PC-3 (cell line): ENCODE results near the gene AUTS2. TPM values are rescaled to one million over a fixed set of nuclear protein-coding genes. Genes with fewer than 3 reads are reported as not detected.
"Not testable (repeated sequence)": the region's sequence is repeated elsewhere in the genome, so short reads cannot be mapped to it uniquely, and the experiment has no call there.

ENCODE experiments used
- ATAC-seq: fragments of 200-7000 bp; cut with Tn5 transposase; 2 replicates; pipeline ENCODE4 v1.9.1; 2020; ENCODE audit warnings: mild to moderate bottlenecking, moderate library complexity
- BruUV-seq: library from RNA; stranded (reverse); fragments of 400-500 nt; replicated peaks from 2 replicates; lab custom pipeline; 2021; lab: Mats Ljungman, UMichigan
- CTCF ChIA-PET: fragments of 300-600 bp; sonication (Branson Sonifier 250); formaldehyde crosslinking; loops from one replicate; lab custom pipeline; 2022; ENCODE audit warnings: antibody characterized with exemption; lab: Charles Lee
- POLR2A ChIA-PET: fragments of 300-600 bp; sonication (Branson Sonifier 250); formaldehyde crosslinking; loops from one replicate; lab custom pipeline; 2022; ENCODE audit warnings: antibody characterized with exemption; ENCODE audit not compliant: unreplicated experiment; lab: Charles Lee
- DNase-seq: peaks from one replicate; pipeline ENCODE4 v3.0.0-alpha.2; 2015
- H2AFZ ChIP-seq: fragments of 300-600 bp; sonication (generic); 2 replicates; pipeline ENCODE4 v1.6.0; 2016; ENCODE audit warnings: antibody characterized with exemption, low read length
- H3F3A ChIP-seq: fragments of 300-600 bp; sonication (generic); one replicate; pipeline ENCODE4 v1.6.0; 2017; ENCODE audit warnings: antibody characterized with exemption, low read length, control low read depth, mild to moderate bottlenecking; ENCODE audit not compliant: unreplicated experiment
- H3K27ac ChIP-seq: fragments of 300-600 bp; sonication (generic); 2 replicates; pipeline ENCODE4 v1.5.1; 2016; ENCODE audit warnings: mild to moderate bottlenecking, low read length
- H3K27me3 ChIP-seq: fragments of 300-600 bp; sonication (generic); 2 replicates; pipeline ENCODE4 v1.6.1; 2016; ENCODE audit warnings: low read length, mixed read lengths
- H3K36me3 ChIP-seq: fragments of 300-600 bp; sonication (generic); 2 replicates; pipeline ENCODE4 v1.6.1; 2016; ENCODE audit warnings: low read depth, mixed run types, low read length, mixed read lengths
- H3K4me1 ChIP-seq: fragments of 300-600 bp; sonication (generic); 2 replicates; pipeline ENCODE4 v1.5.1; 2016; ENCODE audit warnings: low read length; ENCODE audit not compliant: insufficient read depth
- H3K4me2 ChIP-seq: fragments of 300-600 bp; sonication (generic); 2 replicates; pipeline ENCODE4 v1.6.0; 2016; ENCODE audit warnings: low read length
- H3K4me3 ChIP-seq: fragments of 300-600 bp; sonication (generic); 2 replicates; pipeline ENCODE4 v1.5.1; 2016; ENCODE audit warnings: mild to moderate bottlenecking, low read length, mixed read lengths
- H3K79me2 ChIP-seq: fragments of 300-600 bp; sonication (generic); 2 replicates; pipeline ENCODE4 v1.6.1; 2017; ENCODE audit warnings: low read length, mixed read lengths
- H3K9ac ChIP-seq: fragments of 300-600 bp; sonication (generic); 2 replicates; pipeline ENCODE4 v1.6.0; 2016; ENCODE audit warnings: mild to moderate bottlenecking, low read length
- H3K9me2 ChIP-seq: fragments of 300-600 bp; sonication (generic); replicated peaks from 2 replicates; pipeline ENCODE4 v1.6.1; 2016; ENCODE audit warnings: mixed run types, low read length, mixed read lengths
- H3K9me3 ChIP-seq: fragments of 300-600 bp; sonication (generic); 2 replicates; pipeline ENCODE4 v1.6.1; 2016; ENCODE audit warnings: low read length, mixed read lengths
- H4K20me1 ChIP-seq: fragments of 300-600 bp; sonication (generic); 2 replicates; pipeline ENCODE4 v1.6.1; 2016; ENCODE audit warnings: low read length, mixed read lengths
- EZH2 ChIP-seq: fragments of 300-600 bp; sonication (generic); IDR thresholded peaks from one replicate; pipeline ENCODE4 v1.6.1; 2017; ENCODE audit warnings: antibody characterized with exemption, mild to moderate bottlenecking, low read length; ENCODE audit not compliant: unreplicated experiment
- EZH2phosphoT487 ChIP-seq: fragments of 300-600 bp; sonication (generic); IDR thresholded peaks from 2 replicates; pipeline ENCODE4 v1.6.1; 2018; ENCODE audit warnings: mild to moderate bottlenecking, antibody characterized with exemption, low read length, borderline replicate concordance
- intact Hi-C: fragments of 100-400 bp; cut with micrococcal nuclease; formaldehyde crosslinking; loops from 2 replicates; pipeline ENCODE4 v1.9.0; 2023
- total RNA-seq: library from RNA; depleted of rRNA; stranded (reverse); fragments of >200 nt; gene quantifications from 2 replicates; pipeline ENCODE4 v1.2.3, GENCODE V29; 2014
- TF ChIP-seq, protein P1 (sequence below): fragments of 300-600 bp; sonication (generic); conservative IDR thresholded peaks from 2 replicates; pipeline ENCODE4 v1.5.1; 2017; ENCODE audit warnings: antibody characterized with exemption, low read depth, mild to moderate bottlenecking, low read length

AUTS2 gene
- total RNA-seq, 1 experiment from 2014 or later, result not detected

DNA sequence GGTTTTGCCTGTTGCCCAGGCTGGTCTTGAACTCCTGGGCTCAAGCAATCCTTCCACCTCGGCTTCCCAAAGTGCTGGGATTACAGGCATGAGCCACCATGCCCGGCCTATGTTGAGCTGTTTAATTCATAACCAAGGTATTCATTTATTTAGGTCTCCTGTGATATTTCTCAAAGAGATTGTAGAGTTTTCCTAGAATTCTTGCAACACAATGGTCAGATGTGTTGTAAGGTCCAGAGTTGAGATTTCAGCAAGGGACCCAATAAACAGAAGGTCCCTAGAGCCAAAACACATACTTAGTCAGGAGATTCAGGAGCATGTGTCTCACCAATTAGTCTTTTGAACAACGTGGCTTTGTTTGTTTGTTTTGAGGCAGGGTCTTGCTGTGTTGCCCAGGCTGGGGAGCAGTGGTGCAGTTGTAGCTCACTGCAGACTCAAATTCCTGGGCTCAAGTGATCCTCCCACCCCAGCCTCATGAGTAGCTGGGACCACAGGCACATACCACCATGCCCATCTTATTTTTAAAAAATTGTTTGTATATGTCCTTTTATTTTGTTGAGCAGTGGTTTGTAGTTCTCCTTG lies 1212.4 kb downstream of the AUTS2 start:
- H2AFZ ChIP-seq, result no peak overlapping the region
- POLR2A ChIA-PET, result no interaction called here
- no peaks in the 10 kb centered on the region for H3K4me1 ChIP-seq
- no peaks in the 10 kb centered on the region for H3F3A ChIP-seq
- DNase-seq (no peak), ATAC-seq (no peak)
- no peak overlapping the region for H3K9ac ChIP-seq
- no peaks in the 10 kb centered on the region for H4K20me1 ChIP-seq
- H3K4me2 ChIP-seq, result no peak overlapping the region
- no peak overlapping the region for H3K27ac ChIP-seq
- H3K9me2 ChIP-seq, result no peaks in the 10 kb centered on the region
- intact Hi-C loops, result no loop called here
- no peaks in the 10 kb centered on the region for H3K36me3 ChIP-seq
- H3K9me3 ChIP-seq, result no peaks in the 10 kb centered on the region
- no peaks in the 10 kb centered on the region for H3K79me2 ChIP-seq
- BruUV-seq, result no TSS peak
- TF ChIP-seq EZH2phosphoT487, result no peak
- TF ChIP-seq, protein P1, sequence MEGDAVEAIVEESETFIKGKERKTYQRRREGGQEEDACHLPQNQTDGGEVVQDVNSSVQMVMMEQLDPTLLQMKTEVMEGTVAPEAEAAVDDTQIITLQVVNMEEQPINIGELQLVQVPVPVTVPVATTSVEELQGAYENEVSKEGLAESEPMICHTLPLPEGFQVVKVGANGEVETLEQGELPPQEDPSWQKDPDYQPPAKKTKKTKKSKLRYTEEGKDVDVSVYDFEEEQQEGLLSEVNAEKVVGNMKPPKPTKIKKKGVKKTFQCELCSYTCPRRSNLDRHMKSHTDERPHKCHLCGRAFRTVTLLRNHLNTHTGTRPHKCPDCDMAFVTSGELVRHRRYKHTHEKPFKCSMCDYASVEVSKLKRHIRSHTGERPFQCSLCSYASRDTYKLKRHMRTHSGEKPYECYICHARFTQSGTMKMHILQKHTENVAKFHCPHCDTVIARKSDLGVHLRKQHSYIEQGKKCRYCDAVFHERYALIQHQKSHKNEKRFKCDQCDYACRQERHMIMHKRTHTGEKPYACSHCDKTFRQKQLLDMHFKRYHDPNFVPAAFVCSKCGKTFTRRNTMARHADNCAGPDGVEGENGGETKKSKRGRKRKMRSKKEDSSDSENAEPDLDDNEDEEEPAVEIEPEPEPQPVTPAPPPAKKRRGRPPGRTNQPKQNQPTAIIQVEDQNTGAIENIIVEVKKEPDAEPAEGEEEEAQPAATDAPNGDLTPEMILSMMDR, result no peak
- no peak for TF ChIP-seq EZH2
- H3K4me3 ChIP-seq, result no peak overlapping the region
- no peaks in the 10 kb centered on the region for H3K27me3 ChIP-seq
- CTCF ChIA-PET, result no interaction called here

DNA sequence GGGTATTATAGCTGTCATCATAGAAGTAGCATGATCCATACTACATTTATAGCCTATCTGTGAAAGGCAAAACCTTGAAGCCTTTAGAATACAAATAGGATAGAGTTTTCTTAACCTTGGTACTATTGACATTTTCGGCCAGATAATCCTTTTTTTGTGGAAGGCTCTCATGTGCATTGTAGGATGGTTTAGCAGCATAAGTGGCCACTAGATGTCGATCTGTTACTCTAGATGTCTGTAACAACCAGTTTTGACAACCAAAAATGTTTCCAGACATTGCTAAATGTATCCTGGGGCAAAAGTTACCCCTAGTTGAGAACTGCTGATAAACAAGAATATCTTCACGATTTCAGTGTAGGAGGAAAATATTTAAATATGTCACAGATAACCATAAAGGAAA lies 1214.2 kb downstream of the AUTS2 start:
- TF ChIP-seq EZH2phosphoT487 (no peak), EZH2 (no peak)
- TF ChIP-seq, protein P1, result no peak
- ATAC-seq (no peak), DNase-seq (no peak)
- no peaks in the 10 kb centered on the region for H3K4me1 ChIP-seq
- no peak overlapping the region for H3K27ac ChIP-seq
- CTCF ChIA-PET, result no interaction called here
- no peaks in the 10 kb centered on the region for H3K27me3 ChIP-seq
- intact Hi-C loops, result no loop called here
- no peak overlapping the region for H3K4me3 ChIP-seq
- no peak overlapping the region for H3K4me2 ChIP-seq
- H3K9ac ChIP-seq, result no peak overlapping the region
- POLR2A ChIA-PET, result no interaction called here
- no peaks in the 10 kb centered on the region for H4K20me1 ChIP-seq
- H3K9me2 ChIP-seq, result no peaks in the 10 kb centered on the region
- no TSS peak for BruUV-seq
- H2AFZ ChIP-seq, result no peak overlapping the region
- no peaks in the 10 kb centered on the region for H3K9me3 ChIP-seq
- no peaks in the 10 kb centered on the region for H3F3A ChIP-seq
- no peaks in the 10 kb centered on the region for H3K36me3 ChIP-seq
- H3K79me2 ChIP-seq, result no peaks in the 10 kb centered on the region

DNA sequence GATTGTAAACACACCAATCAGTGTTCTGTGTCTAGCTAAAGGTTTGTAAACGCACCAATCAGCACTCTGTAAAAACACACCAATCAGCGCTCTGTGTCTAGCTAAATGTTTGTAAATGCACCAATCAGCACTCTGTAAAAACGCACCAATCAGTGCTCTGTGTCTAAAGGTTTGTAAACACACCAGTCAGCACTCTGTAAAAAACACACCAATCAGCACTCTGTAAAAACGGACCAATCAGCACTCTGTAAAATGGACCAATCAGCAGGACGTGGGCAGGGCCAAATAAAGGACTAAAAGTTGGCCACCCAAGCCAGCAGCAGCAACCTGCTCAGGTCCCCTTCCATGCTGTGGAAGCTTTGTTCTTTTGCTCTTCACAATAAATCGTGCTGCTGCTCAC lies 1224.2 kb downstream of the AUTS2 start:
- H3K9me3 ChIP-seq, H3K4me1 ChIP-seq, CTCF ChIA-PET, POLR2A ChIA-PET, ATAC-seq, H3K27ac ChIP-seq, H3K27me3 ChIP-seq, DNase-seq, H2AFZ ChIP-seq, H3K4me2 ChIP-seq, H3K9me2 ChIP-seq, H3K4me3 ChIP-seq, H4K20me1 ChIP-seq, BruUV-seq, H3K9ac ChIP-seq, H3F3A ChIP-seq, H3K36me3 ChIP-seq, H3K79me2 ChIP-seq, intact Hi-C loops: not testable (repeated sequence)
